WTC11 (cell line): ENCODE results near the gene SAFB.

Source experiments
- ATF3 ChIP-seq: sonication (generic); formaldehyde crosslinking; conservative IDR thresholded peaks from 2 replicates; pipeline ENCODE4 v1.8.1; 2022; ENCODE audit warnings: mild to moderate bottlenecking, missing genetic modification reagents
- CREM ChIP-seq: sonication (generic); formaldehyde crosslinking; IDR thresholded peaks from 2 replicates; pipeline ENCODE4 v1.8.1; 2022; ENCODE audit warnings: mild to moderate bottlenecking, missing genetic modification reagents, moderate library complexity
- CTCF ChIP-seq: fragments of 200-600 bp; IDR thresholded peaks from 2 replicates; pipeline ENCODE4 v1.8.0; 2022; ENCODE audit warnings: antibody characterized with exemption
- MYBL2 ChIP-seq: sonication (generic); formaldehyde crosslinking; IDR thresholded peaks from 2 replicates; pipeline ENCODE4 v1.8.1; 2023; ENCODE audit warnings: mild to moderate bottlenecking, moderate library complexity, missing genetic modification reagents
- NFYB ChIP-seq: sonication (generic); formaldehyde crosslinking; conservative IDR thresholded peaks from 2 replicates; pipeline ENCODE4 v1.8.0; 2022; ENCODE audit warnings: low read depth, missing genetic modification reagents
- NR3C1 ChIP-seq: sonication (generic); formaldehyde crosslinking; conservative IDR thresholded peaks from 2 replicates; pipeline ENCODE4 v1.8.1; 2023; ENCODE audit warnings: low read depth, mild to moderate bottlenecking, missing genetic modification reagents
- SMAD4 ChIP-seq: sonication (generic); formaldehyde crosslinking; IDR thresholded peaks from 2 replicates; pipeline ENCODE4 v1.8.0; 2022; ENCODE audit warnings: mild to moderate bottlenecking, missing genetic modification reagents
- TP53 ChIP-seq: sonication (generic); formaldehyde crosslinking; IDR thresholded peaks from 2 replicates; pipeline ENCODE4 v1.8.1; 2023; ENCODE audit warnings: mild to moderate bottlenecking, missing genetic modification reagents
- USF2 ChIP-seq: sonication (generic); formaldehyde crosslinking; IDR thresholded peaks from 2 replicates; pipeline ENCODE4 v1.8.1; 2023; ENCODE audit warnings: mild to moderate bottlenecking, missing genetic modification reagents, moderate library complexity
- ZNF138 ChIP-seq: sonication (generic); formaldehyde crosslinking; conservative IDR thresholded peaks from 2 replicates; pipeline ENCODE4 v1.8.1; 2022; ENCODE audit warnings: mild to moderate bottlenecking, moderate library complexity, missing genetic modification reagents
- ZNF512 ChIP-seq: sonication (generic); formaldehyde crosslinking; IDR thresholded peaks from 2 replicates; pipeline ENCODE4 v1.8.1; 2022; ENCODE audit warnings: missing genetic modification reagents, borderline replicate concordance

GRCh38 chr19:5643060-5643459, 20.2 kb downstream of the SAFB start:
- no peak for TF ChIP-seq CREM (CRISPR knock-in tag)
- TF ChIP-seq CTCF = no peak
- TF ChIP-seq USF2 (CRISPR knock-in tag) = no peak
- no peak for TF ChIP-seq ZNF512
- no peak for TF ChIP-seq MYBL2 (CRISPR knock-in tag)
- TF ChIP-seq SMAD4 (CRISPR knock-in tag) = no peak
- no peak for TF ChIP-seq ATF3 (CRISPR knock-in tag)
- TF ChIP-seq TP53 (CRISPR knock-in tag) = no peak
- no peak for TF ChIP-seq NFYB (CRISPR knock-in tag)
- no peak for TF ChIP-seq NR3C1 (CRISPR knock-in tag)
- no peak for TF ChIP-seq ZNF138 (CRISPR knock-in tag)
